Measurements from ENCODE around the gene JAGN1.
"Not testable (repeated sequence)": the region's sequence is repeated elsewhere in the genome, so short reads cannot be mapped to it uniquely, and the experiment has no call there.

The JAGN1 gene

DNA sequence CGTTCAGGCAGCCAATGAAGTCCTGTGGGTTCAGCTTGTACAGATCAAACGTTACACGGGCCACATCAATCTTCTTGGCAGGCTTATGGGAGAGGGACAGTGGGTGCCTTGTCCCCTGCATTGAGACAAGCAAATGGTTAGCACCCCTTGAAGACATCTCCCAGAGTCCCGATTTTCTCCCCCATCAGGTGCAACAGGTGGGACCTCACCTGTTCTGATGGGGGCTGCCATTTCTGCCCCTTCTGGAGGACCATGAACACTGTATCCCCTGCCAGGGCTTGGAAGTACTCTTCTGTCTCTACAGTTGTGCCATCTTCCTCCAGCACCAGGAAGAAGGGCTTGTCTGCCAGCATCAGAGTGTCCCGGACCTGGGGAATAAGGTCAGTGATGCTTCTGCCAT, 20.5 kb upstream of the JAGN1 start:
- DNase-seq, result no peak

GRCh38 chr3:9870978-9871377, 19.4 kb upstream of the JAGN1 start:
- DNase-seq, result no peak

DNA sequence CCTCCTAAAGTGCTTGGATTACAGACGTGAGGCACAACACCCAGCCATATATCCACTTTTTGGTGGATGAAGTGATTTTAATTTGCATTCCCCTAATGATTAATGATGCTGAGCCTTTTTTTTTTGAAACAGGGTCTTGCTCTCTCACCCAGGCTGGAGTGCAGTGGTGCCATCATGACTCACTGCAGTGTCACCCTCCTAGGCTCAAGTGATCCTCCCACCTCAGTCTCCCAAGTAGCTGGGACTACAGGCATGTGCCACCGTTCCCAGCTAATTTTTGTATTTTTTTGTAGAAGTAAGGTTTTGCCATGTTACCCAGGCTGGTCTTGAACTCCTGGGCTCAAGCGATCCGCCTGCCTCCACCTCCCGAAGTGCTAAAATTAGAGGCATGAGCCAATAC, 18.3 kb upstream of the JAGN1 start:
- not testable (repeated sequence) for DNase-seq

DNA sequence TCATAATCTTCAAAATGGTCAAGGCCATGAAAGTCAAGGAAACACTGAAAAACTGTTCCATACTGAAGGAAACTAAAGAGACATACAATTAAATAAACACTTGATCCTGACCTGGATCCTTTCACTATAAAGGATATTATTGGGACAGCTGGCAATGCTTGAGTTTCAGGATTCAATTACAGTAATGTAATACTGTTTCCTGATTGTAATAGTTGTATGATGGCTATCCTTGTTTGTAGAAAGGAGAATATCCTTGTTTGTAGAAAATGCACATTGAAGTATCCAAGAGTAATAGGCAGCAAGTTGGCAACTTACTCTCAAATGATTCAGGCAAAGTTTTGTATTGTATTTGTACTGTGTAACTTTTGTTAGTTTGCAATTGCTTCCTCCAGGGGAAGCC, 15.0 kb upstream of the JAGN1 start:
- DNase-seq, result no peak

DNA sequence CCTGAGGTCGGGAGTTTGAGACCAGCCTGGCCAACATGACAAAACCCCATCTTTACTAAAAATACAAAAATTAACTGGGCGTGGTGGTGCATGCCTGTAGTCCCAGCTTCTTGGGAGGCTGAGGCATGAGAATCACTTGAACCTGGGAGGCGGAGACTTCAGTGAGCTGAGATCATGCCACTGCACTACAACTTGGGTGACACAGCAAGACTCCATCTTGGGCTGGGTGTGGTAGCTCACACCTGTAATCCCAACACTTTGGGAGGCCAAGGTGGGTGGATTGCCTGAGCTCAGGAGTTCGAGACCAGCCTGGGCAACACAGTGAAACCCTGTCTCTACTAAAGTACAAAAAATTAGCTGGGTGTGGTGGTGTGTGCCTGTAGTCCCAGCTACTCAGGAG, 14.2 kb upstream of the JAGN1 start:
- DNase-seq, result not testable (repeated sequence)

DNA sequence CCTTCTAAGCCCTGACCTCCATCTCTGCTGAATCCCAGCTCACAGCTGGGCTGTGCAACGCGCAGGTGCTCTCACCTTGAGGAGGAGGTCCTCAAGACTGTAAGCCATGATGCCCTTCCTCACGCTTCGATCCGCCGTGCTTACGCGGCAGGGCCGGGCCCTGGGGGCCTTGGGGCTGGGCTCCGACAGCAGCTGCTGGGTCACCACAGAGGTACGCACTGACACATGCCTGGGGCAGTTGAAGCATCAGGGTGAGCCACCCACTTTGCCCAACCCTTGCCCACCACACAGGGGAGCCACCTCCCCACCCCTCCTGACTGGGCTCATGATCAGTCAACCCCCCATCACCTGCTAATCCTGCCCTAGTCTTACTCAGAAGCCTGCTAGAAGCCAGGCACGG, 13.4 kb upstream of the JAGN1 start:
- DNase-seq, result no peak

DNA sequence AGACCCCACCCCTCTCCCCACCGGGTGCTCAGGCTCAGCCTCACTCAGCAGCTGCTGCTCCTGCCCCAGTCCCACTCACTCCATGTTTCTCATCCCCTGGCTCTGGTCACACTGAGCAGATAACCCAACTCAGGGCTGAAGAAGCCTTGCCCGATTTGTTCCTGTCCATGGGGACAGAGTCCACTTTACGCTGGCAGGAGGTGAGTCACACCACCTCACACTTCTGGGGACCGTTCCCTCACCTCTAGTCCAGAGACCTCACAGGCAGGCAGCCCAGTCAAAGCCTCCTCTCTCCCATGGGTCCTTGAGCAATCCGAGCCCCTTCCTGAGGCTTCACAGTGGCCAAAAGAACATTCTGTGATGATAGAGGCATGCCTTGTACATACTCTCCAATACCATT, 11.7 kb upstream of the JAGN1 start:
- no peak for DNase-seq

DNA sequence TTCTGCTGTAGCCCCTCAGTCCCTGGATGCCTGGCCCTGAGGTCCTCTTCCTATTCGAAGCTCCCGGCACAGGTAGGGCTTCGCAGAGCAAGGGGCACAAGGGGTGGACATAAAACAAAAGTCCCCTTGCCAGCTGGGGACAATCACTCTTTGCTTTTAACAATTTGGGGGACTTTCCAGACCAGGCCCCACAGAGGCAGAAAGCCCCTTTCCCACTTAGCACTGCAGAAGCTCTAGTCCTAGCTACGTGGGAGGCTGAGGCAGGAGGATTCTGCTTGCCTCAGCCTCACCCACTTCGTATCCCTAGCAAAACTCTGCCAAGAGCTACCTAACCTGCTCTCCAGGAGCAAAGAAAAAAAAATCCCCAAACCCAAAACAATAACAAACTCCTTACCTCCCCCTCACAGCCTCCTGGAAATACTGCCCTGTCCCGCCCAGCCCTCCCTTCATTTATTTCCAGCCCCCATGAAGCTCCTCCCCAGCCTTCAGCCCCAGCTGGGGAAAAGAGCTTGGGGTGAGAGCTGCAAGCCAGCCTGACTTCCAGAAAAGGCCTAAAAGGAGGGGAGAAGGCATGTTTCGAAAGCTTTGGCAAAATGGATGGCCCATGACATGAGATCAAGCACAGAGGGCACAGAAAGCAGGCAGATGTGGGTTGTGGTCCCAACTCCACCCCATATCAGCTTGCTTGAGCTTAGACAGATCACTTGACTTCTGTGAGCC, 10.4 kb upstream of the JAGN1 start, which contains the start of gene CIDEC:
CIDEC (minus strand) TSS at position 424 of the 720 bp plus-strand sequence. CDS start 1,767 bp downstream, outside the sequence.
- DNase-seq, result no peak

- no peak for DNase-seq
Measured at GRCh38 chr3:9881441-9881840, 9.0 kb upstream of the JAGN1 start.

DNA sequence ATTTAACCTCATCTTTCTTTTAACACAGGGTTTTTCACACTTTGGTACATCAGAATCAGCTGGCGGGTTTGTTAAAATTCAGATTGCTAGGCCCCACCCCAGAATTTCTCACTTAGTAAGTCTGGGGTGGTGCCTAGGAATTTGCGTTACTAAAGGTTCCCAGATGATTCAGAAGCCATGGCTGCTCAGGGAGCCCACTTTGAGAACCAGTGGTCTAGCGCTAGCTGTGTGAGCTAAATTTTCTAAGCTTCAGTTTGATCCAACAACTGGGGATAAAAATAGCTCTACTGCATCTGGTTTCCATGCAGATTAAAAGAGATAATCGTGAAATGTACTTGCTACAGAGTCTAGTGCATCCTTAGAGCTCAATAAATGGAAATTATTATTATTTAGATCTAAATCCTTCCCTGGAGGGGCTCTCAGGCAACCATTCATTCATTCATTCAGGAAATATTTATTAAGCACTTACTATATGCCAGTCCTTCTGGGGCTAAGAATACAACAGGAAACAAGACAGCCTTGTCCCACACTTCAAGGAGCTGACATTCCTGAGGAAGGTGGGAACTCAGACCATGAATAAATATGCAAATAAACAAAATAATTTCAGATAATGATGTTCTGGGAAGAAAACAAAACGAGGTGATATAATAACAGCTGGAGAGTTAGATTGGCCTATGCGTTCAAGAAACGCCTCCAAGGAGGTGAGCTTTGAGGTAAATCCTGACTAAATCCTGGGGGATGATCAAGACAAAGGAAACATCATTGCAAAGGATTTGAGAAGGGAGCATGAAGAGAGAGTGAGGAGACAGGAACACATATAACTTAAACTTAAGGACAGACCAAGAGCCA, 6.5 kb upstream of the JAGN1 start:
- no peak for DNase-seq

- no peak for DNase-seq
Measured at GRCh38 chr3:9884555-9885165, 5.8 kb upstream of the JAGN1 start.

DNA sequence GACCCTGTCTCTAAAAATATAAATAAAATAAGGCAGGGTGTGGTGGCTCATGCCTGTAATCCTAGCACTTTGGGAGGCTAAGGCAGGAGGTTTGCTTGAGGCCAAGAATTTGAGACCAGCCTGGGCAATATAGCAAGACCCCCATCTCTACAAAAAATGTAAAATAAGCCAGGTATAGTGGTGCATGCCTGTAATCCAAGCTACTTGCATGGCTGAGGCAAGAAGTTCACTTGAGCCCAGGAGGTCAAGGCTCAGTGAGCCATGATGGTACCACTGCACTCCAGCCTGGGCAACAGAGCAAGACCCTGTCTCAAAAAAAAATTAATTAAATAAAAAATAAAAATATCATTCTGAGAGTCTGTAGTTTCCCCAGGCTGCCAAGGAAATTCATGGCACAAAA, 4.1 kb upstream of the JAGN1 start:
- no peak for DNase-seq

DNA sequence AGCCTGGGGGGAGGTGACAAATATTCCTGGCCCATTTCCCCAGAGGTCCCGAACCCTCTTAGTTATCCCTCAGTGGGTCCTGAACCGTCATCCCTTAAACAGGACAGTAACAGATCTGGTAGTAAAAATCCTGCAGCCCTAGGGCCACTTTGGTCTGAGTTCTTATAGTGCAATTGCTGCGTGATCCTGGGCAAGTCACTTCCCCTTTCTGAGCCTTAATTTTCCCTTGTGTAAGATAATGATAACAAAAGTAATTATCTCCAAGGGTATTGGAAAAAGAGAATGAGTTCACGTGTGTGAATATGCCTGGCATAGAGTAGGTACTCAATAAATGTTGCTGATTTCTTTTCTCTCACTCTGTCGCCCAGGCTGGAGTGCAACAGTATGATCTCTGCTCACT, 2.9 kb upstream of the JAGN1 start:
- DNase-seq, result no peak

GRCh38 chr3:9888540-9888939, 1.9 kb upstream of the JAGN1 start:
- no peak for DNase-seq

DNA sequence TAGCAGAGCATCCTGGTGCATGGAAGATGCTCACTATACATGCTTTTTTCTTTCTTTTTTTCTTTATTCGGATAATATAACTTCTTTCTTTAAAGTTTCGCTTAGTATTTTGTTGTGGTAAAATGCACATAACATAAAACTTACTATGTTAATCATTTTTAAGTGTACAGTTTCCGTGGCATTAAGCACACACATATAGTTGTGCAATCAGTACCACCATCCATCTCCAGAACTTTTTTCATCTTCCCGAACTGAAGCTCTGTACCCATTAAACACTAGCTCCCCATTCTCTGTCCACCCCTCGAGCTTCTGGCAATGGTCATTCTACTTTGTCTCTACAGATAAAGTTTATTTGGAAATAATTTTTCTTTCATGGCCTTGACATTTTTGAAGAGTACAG, 1.0 kb upstream of the JAGN1 start:
- DNase-seq, result no peak

DNA sequence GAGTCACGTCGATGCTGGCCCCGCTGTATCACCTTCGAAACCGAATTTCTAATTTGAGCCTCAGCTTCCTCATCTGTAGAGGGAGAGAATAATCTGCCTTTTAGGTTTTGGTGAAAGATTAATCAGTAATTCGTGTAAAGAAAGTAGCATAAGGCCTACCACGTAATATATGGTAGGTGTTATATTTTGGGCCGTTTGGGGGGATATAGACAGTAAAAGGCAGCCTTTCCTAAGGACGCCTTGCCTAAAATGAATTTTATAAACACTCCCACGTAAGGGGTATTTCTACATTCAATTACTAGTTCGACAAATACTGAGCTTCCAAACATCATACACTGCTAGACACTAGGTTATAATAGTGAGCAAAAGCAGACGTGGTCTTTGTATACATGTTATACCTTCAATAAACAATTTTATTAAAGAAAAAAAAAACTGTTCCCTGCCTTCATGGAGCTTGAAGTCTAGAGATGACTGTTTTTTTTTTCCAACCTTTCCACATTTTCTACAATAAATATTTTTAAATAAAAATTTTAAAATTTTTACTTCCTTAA, 737 bp downstream of the JAGN1 start:
- no peak for DNase-seq

- no peak for DNase-seq
Measured at GRCh38 chr3:9893739-9894138, 3.3 kb downstream of the JAGN1 start.

- DNase-seq, result not testable (repeated sequence)
Measured at GRCh38 chr3:9895715-9896114, 5.3 kb downstream of the JAGN1 start.

- DNase-seq, result not testable (repeated sequence)
Measured at GRCh38 chr3:9896755-9897407, 6.5 kb downstream of the JAGN1 start.

DNA sequence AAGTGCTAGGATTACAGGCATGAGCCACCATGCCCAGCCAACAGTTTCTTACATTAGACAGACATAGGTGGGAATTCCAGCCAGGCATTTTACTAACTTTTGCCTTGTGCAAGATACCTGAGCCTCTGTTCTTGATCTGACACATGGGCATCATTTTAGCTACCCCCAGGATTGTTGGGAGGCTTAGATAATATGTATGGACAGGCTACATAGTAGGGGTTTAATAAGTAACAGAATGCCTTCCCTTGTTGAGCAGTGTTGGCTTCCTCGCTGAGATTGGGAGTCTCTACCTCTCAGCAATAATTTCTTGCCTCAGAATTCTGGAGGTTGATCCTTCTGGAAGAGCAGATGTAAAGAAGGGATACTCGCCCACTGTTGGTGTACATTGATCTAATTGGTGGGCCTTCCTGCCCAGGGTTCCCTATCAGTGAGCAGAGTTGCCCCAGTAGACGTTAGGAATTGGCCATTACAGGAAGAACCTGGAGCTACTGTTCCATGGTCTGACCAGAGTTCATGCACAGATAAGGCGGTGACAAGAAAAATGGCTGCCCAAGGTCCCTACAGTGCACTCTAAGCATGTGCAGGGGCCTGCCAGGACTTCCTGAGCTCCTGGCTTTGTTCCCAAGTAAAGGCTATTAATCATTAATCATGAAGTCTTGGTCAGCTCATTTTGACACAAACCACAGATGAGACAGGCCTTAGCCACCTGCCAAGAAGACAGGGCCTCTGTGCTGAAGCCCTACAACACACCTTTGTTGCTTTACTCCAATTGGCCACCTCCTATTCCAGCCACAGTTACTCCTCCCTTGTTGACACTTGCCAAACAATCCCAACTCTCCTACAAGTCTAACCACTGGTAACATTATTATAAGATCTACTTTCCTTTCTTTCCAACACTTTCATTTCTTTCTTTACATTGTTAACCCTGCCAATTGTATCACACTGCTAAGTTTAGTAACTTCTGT, 7.3 kb downstream of the JAGN1 start:
- no peak for DNase-seq

DNA sequence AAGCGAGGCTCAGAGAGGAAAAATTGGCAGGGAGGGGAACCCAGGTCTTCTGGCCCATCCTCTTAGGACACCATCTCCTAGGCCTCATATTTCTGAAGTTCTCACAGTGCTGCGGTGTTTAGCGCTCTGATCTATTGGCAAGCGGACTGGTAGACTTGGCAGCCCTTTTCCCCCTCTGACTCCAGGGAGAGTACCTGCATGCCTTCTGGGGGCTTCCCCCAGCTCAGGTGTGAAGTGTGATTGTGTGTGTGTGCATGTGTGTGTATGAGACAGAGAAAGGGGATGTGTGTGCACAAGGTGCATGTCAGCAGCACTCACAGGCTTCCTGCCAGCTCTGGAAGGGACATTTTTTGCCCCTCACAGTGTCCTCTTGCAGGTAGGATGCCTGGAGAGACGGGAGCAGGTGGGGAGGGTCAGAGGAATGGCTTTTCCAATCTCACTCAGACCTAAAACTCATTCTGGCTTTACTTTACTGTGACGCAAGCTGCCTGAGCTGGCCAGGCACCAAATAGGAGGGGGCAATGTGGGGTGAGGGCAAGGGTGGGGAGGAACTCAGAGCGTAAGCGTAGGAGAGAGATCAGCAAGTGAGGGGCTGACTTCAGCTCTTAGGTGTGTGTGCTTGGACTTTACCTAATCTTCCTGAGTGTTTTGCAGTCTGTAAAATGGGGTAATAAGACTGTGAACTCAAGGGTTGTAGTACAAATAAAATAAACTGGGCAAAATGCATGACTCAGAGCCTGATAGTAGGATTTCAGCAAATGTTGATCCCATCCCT, 8.2 kb downstream of the JAGN1 start:
- DNase-seq, result no peak

All from NCI-H187 treated with DMSO at 0.1 percent for 48 hours (cell line).